Lower lobe of right lung (tissue), 2 donors: ENCODE results near the gene RALGPS2. TPM values are rescaled to one million over a fixed set of nuclear protein-coding genes. Genes with fewer than 3 reads are reported as not detected.

Experiments
- ATAC-seq, 2 donors: fragments of 200-7000 bp; cut with Tn5 transposase; one replicate each; pipeline ENCODE4 v1.9.1; 2020 to 2022; ENCODE audit warnings: mild to moderate bottlenecking in 2 of 2, moderate library complexity in 2 of 2
- DNase-seq: peaks from one replicate; pipeline ENCODE4 v3.0.0-alpha.2; 2020
- H3K27ac ChIP-seq: fragments of 200-600 bp; one replicate; pipeline ENCODE4 v1.8.0; 2022
- H3K27me3 ChIP-seq: fragments of 200-600 bp; one replicate; pipeline ENCODE4 v1.8.0; 2022; ENCODE audit warnings: low read depth
- H3K36me3 ChIP-seq: fragments of 200-600 bp; one replicate; pipeline ENCODE4 v1.8.0; 2022; ENCODE audit warnings: mild to moderate bottlenecking
- H3K4me1 ChIP-seq: fragments of 200-600 bp; one replicate; pipeline ENCODE4 v1.8.0; 2022
- H3K4me3 ChIP-seq: fragments of 200-600 bp; one replicate; pipeline ENCODE4 v1.8.0; 2022; ENCODE audit warnings: mild to moderate bottlenecking
- H3K9me3 ChIP-seq: fragments of 200-600 bp; one replicate; pipeline ENCODE4 v1.8.0; 2022
- CTCF ChIP-seq: fragments of 200-600 bp; IDR thresholded peaks from one replicate; pipeline ENCODE4 v1.8.0; 2022; ENCODE audit warnings: antibody characterized with exemption, mild to moderate bottlenecking
- intact Hi-C: fragments of 100-400 bp; cut with DNase I; formaldehyde crosslinking; loops from one replicate; pipeline ENCODE4 v1.11.0; 2022
- total RNA-seq: library from RNA; stranded (reverse); fragmentation: NEBNext Ultra II Directional; extraction: Animal tissue kit (Norgen Biotek cat#: 25700); gene quantifications from one replicate; pipeline ENCODE4 v1.2.1, GENCODE V29; 2021
- donor health status: DM: no; HTN: yes; CAD: no; lungs with severe emphysema.

The RALGPS2 gene
- total RNA-seq, 1 donor from 2014 or later, result 7.5 TPM

DNA sequence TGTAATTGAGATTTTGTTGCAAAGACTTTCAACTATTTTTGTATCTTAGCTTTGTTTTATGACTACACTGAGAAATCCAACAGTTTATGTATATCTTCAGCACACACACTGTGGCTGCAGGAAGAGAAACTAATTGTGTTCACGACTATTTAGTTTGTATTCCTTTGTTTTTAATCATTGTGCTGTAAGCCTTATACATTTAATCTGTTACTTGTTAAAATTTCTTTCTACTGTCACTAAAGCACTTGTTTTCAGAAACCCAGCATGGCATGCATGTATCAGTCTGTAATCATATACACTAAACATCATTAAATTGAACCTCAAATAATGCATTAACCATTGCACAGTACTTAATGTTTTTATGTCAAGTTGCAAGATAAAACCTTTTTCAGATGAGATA lies 145.2 kb downstream of the RALGPS2 start:
- peak overlapping the region; percentile 35 for H3K4me3 ChIP-seq
- TF ChIP-seq CTCF, result no peak

GRCh38 chr1:178870944-178871343 lies 145.9 kb downstream of the RALGPS2 start, which contains the start of gene ANGPTL1:
Gene ANGPTL1, minus strand, starts transcription at chr1:178871077. Its CDS starts 5,301 bp downstream, at chr1:178865776.
- H3K4me1 ChIP-seq, result peaks cover 11% of the 10 kb centered on the region
- DNase-seq (no peak), ATAC-seq (peak in 1 of 2 donors; percentile 23)
- no peaks in the 10 kb centered on the region for H3K9me3 ChIP-seq
- intact Hi-C loops, result no loop called here
- no peak for TF ChIP-seq CTCF
- peak within 1 kb of the TSS; percentile 35 for H3K4me3 ChIP-seq
- H3K27ac ChIP-seq, result peak within 1 kb of the TSS; percentile 36
- no peaks in the 10 kb centered on the region for H3K27me3 ChIP-seq
- H3K36me3 ChIP-seq, result no peaks in the 10 kb centered on the region

More for the DNA sequence above, 145.2 kb downstream of the RALGPS2 start:
- no peaks in the 10 kb centered on the region for H3K9me3 ChIP-seq
- H3K36me3 ChIP-seq, result no peaks in the 10 kb centered on the region
- DNase-seq, result no peak
- no peak overlapping the region for H3K27ac ChIP-seq
- ATAC-seq, result no peak
- intact Hi-C loops, result no loop called here
- H3K4me1 ChIP-seq, result peaks cover 11% of the 10 kb centered on the region
- no peaks in the 10 kb centered on the region for H3K27me3 ChIP-seq

GRCh38 chr1:178871551-178872320 lies 146.7 kb downstream of the RALGPS2 start:
- peaks cover 11% of the 10 kb centered on the region for H3K4me1 ChIP-seq
- ATAC-seq (peak in 1 of 2 donors; percentile 58), DNase-seq (no peak)
- H3K9me3 ChIP-seq, result no peaks in the 10 kb centered on the region
- no peak for TF ChIP-seq CTCF
- no peaks in the 10 kb centered on the region for H3K27me3 ChIP-seq
- intact Hi-C loops, result no loop called here
- H3K4me3 ChIP-seq, result no peak overlapping the region
- H3K36me3 ChIP-seq, result no peaks in the 10 kb centered on the region
- peak overlapping the region; percentile 36 for H3K27ac ChIP-seq

- no peak for DNase-seq
- Histone ChIP-seq H3K36me3 (no peaks in the 10 kb centered on the region), H3K9me3 (no peaks in the 10 kb centered on the region), H3K4me1 (peaks cover 11% of the 10 kb centered on the region), H3K4me3 (no peak overlapping the region), H3K27ac (no peak overlapping the region), H3K27me3 (no peaks in the 10 kb centered on the region)
- ATAC-seq, result no peak
- TF ChIP-seq CTCF, result no peak
- intact Hi-C loops, result no loop called here
These were observed 149.9 kb downstream of the RALGPS2 start for GRCh38 chr1:178874966-178875365.

DNA sequence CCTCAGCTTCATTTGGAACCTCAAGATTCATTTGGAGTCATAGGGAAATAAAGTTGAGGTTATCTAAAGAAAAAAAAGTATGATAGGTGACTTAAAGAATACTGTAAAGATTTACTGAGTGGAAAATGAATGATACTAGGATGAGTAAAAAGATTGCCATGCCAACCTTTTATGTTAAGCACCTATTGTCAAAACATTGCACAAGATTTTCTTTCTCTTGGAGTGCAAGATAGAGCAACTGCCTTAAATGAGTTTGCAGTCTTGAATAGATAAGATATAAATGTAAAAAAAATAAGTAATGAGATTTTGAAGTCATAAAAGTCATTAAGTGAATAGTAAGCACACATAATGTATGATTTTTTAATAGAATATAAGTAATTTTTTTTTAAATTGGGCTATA lies 150.9 kb downstream of the RALGPS2 start:
- H3K4me3 ChIP-seq, result no peak overlapping the region
- H3K27me3 ChIP-seq, result no peaks in the 10 kb centered on the region
- TF ChIP-seq CTCF, result no peak
- H3K9me3 ChIP-seq, result no peaks in the 10 kb centered on the region
- intact Hi-C loops, result no loop called here
- peaks cover 11% of the 10 kb centered on the region for H3K4me1 ChIP-seq
- no peak for ATAC-seq
- DNase-seq, result no peak
- no peaks in the 10 kb centered on the region for H3K36me3 ChIP-seq
- no peak overlapping the region for H3K27ac ChIP-seq
